Stimulated activated CD4-positive, alpha-beta T cell treated with anti-CD3 and anti-CD28 coated beads, Interleukin-1b, Interleukin-23, amount 100 ng/mL, for 24 hours (primary cell): ENCODE measurements around the gene ZNF593OS.
A peak's percentile ranks its signal among the peaks of the same experiment; 100 is the strongest.

ENCODE experiments used
- DNase-seq, 4 experiments: peaks; one replicate each; pipeline ENCODE4 v3.0.0-alpha.2; 2020; ENCODE audit warnings: low read depth in 4 of 4, low spot score in 1 of 4

Gene ZNF593OS

GRCh38 chr1:26184883-26185282 is 13.3 kb upstream of the ZNF593OS start:
- no peak for DNase-seq

GRCh38 chr1:26184086-26184485 is 12.5 kb upstream of the ZNF593OS start:
- DNase-seq: no peak

- DNase-seq: no peak
Measured at GRCh38 chr1:26182383-26182696, 10.7 kb upstream of the ZNF593OS start.

GRCh38 chr1:26181586-26182382 is 10.2 kb upstream of the ZNF593OS start:
- no peak for DNase-seq

GRCh38 chr1:26180010-26180506 is 8.4 kb upstream of the ZNF593OS start:
- no peak for DNase-seq

GRCh38 chr1:26177182-26177684 is 5.6 kb upstream of the ZNF593OS start, which contains the start of gene CNKSR1:
Gene CNKSR1, plus strand, starts transcription at chr1:26177491. Its CDS starts 57 bp downstream, at chr1:26177548.
- peak in 1 of 4 experiments; percentile 23 for DNase-seq

- no peak for DNase-seq
Measured at GRCh38 chr1:26175346-26175745, 3.7 kb upstream of the ZNF593OS start.

- no peak for DNase-seq
Measured at GRCh38 chr1:26170472-26170821, 1.2 kb downstream of the ZNF593OS start.

GRCh38 chr1:26169669-26170471 is 1.8 kb downstream of the ZNF593OS start, which contains the start of gene ZNF593:
Gene ZNF593, plus strand, starts transcription at chr1:26169908. Its CDS starts 76 bp downstream, at chr1:26169984.
- peak; percentile 71 to 86 (median 80) for DNase-seq

GRCh38 chr1:26169198-26169554 is 2.5 kb downstream of the ZNF593OS start:
- DNase-seq: no peak

- no peak for DNase-seq
Measured at GRCh38 chr1:26168410-26169197, 3.0 kb downstream of the ZNF593OS start, which contains the start of gene C1orf232. Gene C1orf232, minus strand, starts transcription at chr1:26168963. Its CDS starts 464 bp downstream, at chr1:26168499.

GRCh38 chr1:26166719-26167281 is 4.8 kb downstream of the ZNF593OS start:
- DNase-seq: no peak

- DNase-seq: no peak
Measured at GRCh38 chr1:26164861-26165842, 6.5 kb downstream of the ZNF593OS start.

- peak; percentile 33 to 47 (median 35) for DNase-seq
Measured at GRCh38 chr1:26164036-26164860, 7.4 kb downstream of the ZNF593OS start.

GRCh38 chr1:26163684-26164035 is 8.0 kb downstream of the ZNF593OS start:
- no peak for DNase-seq

GRCh38 chr1:26162220-26162709 is 9.4 kb downstream of the ZNF593OS start:
- DNase-seq: no peak

GRCh38 chr1:26161415-26162219 is 10.0 kb downstream of the ZNF593OS start:
- DNase-seq: peak; percentile 21 to 42 (median 26)
